Stimulated activated CD8-positive, alpha-beta memory T cell treated with anti-CD3 and anti-CD28 coated beads, Interleukin-15, amount 100 ng/mL, for 24 hours (primary cell): ENCODE data around the gene WIPF3.

Experiments
- DNase-seq: peaks from one replicate; pipeline ENCODE4 v3.0.0-alpha.2; 2020; ENCODE audit warnings: low read depth

The WIPF3 gene, protein sequence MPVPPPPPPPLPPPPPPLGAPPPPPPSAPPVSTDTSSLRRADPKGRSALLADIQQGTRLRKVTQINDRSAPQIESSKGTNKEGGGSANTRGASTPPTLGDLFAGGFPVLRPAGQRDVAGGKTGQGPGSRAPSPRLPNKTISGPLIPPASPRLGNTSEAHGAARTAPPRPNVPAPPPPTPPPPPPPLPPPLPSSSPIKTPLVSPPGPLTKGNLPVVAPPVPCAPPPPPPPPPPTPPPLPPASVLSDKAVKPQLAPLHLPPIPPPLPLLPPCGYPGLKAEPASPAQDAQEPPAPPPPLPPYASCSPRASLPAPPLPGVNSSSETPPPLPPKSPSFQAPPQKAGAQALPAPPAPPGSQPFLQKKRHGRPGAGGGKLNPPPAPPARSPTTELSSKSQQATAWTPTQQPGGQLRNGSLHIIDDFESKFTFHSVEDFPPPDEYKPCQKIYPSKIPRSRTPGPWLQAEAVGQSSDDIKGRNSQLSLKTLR

DNA sequence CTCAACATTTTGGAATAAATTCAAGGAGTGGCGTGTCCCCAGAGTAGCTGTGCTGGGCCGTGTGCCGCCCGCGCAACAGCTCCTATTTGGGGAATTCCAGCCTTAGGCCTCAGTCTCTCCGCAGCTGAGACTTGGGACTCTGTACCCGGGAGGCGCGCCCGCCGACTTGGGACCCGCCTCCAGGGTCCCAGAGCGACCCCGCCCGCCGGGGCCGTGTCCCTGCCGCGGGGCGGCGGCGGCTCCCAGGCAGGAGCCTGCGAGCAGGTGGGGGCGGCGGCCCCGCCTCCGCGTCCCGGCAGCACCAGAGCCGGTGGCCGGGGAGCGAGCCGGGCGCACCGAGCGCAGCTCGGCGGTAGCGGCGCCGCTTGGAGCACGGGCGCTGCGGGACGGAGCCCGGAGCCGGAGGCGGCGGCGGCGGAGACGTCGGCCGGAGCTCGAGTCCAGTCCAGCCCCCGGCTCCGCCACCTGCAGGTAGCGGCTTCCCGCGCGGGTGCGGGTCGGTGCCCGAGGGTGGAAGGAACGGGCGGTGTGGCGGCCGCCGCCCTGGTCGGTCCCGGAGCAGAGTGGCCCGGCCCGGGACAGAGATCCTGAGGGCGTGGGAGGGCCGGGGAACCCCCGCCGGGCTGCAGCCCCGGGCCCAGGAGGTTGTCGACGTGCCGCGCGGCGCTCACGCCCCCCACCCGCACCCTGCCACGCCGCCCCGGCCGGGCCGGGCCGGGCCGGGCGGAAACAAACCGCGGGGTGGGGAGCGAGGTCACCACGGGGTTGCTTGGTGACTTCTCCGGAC lies at the start of gene WIPF3:
Gene WIPF3, plus strand, starts transcription at position 301 of the 787 bp plus-strand sequence. CDS start 28,217 bp downstream, outside the sequence.
- DNase-seq: no peak

- DNase-seq: no peak
Observed at GRCh38 chr7:29763266-29763665, 43.0 kb upstream of the WIPF3 start.

- no peak for DNase-seq
Observed at GRCh38 chr7:29764227-29764626, 42.1 kb upstream of the WIPF3 start.

DNA sequence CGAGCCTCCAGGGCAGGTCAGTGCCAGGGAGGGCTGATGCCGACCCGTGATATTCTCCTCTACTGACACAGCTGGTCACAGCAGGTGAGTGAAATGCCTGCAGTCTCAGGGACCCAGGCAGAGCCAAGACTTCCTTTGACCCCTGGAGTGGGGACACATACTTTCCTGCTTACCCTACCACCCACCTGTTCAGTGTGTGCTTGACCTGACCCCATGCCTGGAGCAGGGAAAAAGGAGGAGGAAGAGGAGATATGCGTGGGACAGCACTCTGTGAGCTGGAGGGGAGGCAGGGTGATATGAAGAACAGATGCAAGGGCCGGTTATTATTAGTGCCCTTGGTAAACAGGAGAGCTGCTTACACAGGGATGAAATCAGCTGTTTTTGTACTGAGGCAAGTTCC lies 40.8 kb upstream of the WIPF3 start:
- no peak for DNase-seq

DNA sequence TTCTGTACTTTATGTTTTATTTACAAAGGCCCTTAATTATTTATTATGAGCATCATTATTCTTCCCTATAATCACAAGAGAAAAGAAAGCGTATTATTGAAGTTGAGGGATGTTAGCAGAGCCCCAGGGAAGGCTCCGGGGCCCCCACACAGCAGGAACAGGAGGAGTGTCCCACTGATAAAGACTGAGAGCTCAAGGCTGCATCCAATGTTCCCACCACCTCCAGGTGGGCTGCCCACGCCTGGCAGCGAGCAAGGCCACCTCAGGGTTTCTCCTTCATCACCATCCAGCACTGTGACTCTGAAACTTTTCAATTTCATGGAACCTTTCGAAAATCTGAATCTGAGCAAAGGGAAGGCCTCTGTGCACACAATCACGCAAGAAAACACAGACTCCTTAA lies 35.9 kb upstream of the WIPF3 start:
- no peak for DNase-seq

DNA sequence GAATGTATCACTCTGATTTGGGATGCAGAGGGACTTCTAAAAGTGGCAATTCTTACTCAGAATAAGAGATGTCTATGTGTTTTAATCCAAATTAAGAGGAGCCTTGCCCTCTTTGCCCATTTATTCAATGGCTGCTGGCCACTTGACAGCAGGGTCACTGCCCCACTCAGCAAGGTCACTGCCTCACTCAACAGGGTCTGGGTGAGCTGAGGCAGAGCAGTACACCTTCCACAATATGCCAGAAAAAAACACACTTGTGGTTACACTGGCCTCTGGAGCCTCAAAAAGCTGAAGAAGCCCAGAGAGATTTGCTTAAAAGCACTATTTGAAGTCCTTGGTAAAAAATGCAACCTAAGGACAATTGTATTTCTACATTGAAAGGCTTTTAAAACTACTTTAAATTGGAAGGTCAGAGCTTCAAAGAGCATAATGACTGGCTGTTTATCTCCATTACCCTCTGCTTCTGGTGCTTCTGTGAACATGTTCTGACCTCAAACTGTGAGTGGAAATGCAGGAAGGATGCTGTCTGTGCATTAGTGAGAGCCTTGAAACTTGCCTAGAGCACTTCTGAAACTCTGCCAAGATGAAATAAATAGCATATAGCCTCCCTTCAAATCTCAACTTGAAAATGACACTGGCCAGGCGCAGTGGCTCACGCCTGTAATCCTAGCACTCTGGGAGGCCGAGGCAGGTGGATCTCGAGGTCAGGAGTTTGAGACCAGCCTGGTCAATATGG lies 35.1 kb upstream of the WIPF3 start:
- no peak for DNase-seq

GRCh38 chr7:29779017-29779416 lies 27.3 kb upstream of the WIPF3 start:
- no peak for DNase-seq

- DNase-seq: no peak
Observed at GRCh38 chr7:29780346-29780745, 26.0 kb upstream of the WIPF3 start.

DNA sequence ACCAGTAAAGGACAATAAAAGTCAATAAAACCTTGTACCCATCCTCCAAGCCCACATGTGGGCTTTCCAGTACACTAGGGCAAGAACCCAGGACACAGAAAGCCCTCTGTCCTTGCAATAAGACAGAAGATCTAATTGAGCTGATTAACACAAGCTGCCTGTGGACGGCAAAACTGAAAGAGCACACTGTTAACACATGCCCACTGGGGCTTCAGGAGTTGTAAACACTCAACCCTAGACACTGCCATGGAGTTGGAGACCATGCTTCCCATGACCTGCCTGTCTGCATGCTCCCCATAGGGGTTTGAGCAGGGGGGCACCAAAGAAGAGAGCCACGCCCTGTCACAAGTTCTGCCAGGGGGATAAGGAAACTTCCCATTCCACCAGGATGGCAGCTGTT lies 22.6 kb upstream of the WIPF3 start:
- no peak for DNase-seq

- DNase-seq: no peak
Observed at GRCh38 chr7:29793507-29793906, 12.8 kb upstream of the WIPF3 start.

- no peak for DNase-seq
Observed at GRCh38 chr7:29794959-29795629, 11.2 kb upstream of the WIPF3 start.

DNA sequence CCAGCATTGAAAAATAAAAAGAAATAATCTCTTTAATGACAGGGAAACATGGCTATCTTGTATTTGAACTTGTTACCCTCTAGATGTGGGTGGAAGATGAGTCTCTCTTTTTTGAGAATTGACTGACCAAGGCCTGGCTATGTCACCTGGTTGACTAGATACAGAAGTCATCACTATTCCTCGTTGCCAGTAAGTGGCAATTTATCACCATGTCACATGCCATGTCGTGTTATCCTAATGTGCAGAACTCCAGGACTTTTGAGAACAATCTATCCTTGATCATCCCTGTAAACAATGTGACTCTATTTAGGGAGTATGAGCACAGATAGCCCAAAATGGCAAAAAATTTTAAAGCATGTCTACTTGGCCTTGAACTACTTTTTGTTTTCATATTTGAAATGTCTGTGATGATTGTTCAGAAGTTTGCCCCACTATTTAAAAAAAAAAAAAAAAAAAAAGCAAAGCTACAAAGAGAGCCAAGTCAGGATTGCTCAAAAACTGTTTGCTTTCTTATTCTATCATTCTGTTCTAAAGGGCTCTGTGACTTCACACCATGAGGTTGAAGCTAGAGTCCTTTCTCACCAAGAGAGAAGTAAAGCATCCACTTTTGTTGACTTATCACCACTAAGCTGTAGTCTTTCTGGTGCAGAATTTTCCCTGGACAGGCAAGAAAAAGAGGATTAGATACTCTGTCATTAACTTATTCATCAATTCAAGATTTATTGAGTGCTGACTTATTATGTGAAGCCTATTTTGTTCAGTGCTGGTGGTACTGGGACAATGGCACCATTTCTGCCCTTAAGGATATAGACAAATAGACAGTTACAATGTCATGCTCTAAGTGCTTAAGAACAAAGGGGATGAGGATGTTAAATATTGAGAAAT lies 10.4 kb upstream of the WIPF3 start:
- no peak for DNase-seq

DNA sequence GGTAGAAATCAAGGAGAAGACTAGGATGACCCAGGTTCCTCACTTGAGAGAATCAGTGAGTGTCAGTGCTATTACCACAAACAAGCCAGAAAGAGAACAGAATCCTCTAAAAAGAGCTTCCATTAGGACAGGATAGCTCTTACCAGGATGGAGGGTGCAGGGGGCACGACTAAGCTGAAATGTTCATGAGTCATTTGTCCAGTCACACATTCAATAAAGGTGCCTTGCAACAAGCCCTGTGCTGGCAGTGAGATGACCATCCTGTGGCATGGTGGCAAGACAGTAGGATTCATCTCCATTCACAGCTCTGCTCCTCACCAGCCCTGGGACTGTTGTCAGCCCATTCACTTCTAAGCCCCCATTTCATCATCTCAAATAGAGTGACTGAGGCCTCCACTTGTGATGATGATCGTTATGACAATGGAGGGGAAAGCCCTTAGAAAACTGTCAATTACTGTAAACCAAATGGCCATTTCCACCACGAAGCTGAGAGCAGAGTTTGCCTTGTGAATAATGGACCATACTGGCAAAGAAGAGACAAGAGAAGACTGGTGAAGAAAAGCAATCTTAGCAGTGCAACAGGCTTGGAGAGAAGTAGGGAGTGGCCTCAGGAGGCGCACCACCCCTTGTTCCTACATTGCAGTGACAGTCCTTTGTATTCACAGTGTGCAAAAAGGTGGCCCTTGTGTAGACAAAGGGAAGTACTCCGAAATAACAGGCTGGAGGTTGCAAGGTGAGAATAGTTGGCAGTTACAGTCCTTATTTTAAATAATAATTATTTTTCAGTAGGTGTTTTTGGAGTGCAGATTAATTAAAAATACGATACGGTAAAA lies 9.0 kb upstream of the WIPF3 start:
- no peak for DNase-seq

DNA sequence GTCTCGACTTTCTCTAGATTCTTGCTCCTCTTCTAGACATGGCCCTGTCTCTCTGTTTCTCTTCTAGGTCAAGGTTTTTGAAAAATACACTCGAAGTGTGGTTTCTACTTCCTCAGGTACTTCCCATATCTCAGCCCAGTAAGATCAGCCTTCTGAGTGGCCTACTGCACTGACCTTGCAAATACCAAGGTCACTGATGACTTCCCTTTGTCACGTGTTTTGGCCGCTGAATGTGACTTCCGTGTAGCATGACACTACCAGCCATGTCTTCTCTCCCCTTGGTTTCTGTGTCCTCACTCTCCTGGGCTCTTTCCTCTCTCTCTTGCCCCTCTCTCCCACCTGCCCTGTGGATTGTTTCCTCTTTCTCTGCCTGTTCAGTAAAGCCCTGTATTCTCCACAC lies 7.9 kb upstream of the WIPF3 start:
- no peak for DNase-seq

- no peak for DNase-seq
Observed at GRCh38 chr7:29801929-29802328, 4.4 kb upstream of the WIPF3 start.

DNA sequence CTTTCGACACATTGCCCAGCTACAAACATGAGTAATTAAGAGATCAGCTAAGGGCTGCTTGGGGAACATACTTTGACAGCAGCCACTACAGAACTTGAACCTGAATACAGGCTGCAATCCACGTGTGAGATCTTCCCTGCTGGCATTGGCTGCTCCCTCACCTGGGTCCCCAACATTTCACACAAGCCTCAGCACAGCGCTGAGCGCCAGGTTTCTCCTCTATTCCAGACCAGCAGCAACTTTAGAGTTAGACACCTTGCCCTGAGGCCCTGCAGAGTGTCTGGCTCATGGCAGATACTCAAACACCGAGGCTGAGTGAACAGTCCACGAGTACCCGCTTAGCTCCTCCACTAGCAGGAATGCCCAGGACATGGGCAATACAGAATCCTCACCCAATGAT lies 1.3 kb upstream of the WIPF3 start:
- no peak for DNase-seq

- DNase-seq: no peak
Observed at GRCh38 chr7:29805886-29806207, 461 bp upstream of the WIPF3 start.

GRCh38 chr7:29806995-29807841 lies 910 bp downstream of the WIPF3 start:
- DNase-seq: no peak

GRCh38 chr7:29808075-29808801 lies 1.9 kb downstream of the WIPF3 start:
- DNase-seq: no peak
